Stimulated activated CD8-positive, alpha-beta memory T cell treated with anti-CD3 and anti-CD28 coated beads, Interleukin-7, amount 100 ng/mL, for 1 hour (primary cell): Measurements from ENCODE around the gene STAC.

Experiments
- DNase-seq, 2 donors: peaks; one replicate each; pipeline ENCODE4 v3.0.0-alpha.2; 2020; ENCODE audit warnings: low read depth in 2 of 2

Gene STAC, protein sequence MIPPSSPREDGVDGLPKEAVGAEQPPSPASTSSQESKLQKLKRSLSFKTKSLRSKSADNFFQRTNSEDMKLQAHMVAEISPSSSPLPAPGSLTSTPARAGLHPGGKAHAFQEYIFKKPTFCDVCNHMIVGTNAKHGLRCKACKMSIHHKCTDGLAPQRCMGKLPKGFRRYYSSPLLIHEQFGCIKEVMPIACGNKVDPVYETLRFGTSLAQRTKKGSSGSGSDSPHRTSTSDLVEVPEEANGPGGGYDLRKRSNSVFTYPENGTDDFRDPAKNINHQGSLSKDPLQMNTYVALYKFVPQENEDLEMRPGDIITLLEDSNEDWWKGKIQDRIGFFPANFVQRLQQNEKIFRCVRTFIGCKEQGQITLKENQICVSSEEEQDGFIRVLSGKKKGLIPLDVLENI

DNA sequence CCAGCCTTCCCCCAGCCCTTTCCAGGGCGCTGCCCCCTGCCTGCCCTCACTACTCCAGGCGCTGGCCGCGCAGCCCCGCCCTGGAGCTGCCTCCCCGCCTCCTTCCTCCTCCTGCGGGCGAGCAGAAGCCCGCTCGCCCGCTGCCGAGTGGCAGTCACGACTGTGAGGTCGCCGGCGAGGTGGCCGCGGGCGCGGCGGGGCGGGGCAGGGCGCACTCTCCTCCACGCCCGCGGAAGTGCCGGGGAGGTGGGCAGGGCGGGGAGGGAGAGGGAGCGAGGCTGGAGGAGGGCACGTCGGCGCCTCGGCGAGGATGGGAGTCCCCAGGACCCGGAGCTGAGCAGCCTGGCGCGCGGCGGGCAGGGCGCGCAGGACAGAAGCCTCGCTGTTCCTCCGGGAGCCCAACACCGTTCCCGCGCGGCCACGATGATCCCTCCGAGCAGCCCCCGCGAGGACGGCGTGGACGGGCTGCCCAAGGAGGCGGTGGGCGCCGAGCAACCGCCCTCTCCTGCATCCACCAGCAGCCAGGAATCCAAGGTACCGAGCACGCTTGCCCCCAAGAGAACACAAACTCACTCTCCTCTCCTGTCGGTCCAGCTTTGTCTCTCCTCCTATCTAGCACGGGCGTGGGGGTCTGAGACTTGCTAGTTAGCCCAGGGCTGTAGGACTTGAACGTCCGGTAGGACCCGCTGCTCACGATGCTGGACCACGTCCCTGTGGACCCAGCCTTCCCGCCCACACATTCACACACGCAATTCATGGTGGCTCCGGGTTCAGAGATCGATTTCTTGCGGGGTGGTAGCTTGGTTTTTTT lies at the start of gene STAC:
STAC (plus strand) TSS at position 284 of the 811 bp plus-strand sequence; CDS start at position 424, 140 bp downstream.
- DNase-seq = no peak

DNA sequence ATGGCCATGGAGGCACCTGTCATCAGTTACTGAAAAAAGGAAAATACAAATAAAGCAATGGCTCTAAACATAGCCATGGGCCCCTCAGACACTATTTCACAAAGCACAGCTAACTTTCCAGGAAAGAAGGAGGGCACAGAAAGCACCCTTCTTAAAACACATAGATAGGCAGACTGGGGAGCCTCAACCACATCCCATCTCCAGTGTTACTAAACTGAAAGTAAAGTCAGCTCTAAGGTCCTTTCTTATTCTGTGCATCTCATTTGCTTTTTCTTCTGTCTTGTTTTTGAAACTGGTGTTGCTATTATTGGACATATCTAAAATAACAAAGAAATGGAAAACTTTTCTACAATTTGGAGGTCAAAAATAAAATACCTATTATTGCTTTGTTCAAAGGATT lies 48.2 kb upstream of the STAC start:
- DNase-seq = no peak

DNA sequence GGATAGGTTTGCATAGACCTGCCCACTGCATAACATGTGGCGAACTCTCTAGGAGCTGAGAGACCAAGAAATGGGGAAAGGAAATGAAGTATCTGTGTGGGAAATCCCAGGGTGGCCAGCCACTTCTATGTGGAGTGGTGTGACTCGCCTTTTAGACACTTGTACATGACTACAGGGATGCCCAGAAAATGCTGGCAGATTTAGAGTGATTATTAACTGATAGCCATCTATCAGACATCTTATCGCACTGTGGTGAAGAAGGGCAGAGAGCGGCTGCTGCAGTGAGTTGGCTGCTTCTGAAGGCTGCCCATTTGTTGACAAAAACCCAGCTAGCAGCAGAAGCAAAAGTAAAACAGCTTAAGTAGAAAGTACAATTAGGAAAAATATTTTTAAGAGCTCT lies 18.1 kb upstream of the STAC start:
- no peak for DNase-seq

DNA sequence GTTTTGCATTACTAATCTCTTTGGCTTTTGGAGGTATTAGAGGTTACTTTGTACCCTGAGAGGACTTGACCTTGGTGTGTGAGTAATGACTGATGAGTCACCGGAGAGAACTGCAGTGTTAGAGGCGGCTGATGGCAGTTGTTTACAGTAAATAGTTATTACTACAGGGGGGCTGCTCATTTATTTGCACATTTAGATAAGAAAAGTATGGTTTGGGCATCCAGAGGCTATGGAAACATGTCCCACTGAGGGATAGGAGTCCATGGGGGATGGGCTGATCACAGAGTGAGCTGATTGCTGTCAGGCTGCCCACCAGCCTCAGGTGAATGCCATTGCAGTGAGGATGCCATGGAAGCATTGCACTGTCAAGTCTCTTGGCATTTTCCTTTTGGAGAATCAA lies 17.3 kb upstream of the STAC start:
- no peak for DNase-seq

DNA sequence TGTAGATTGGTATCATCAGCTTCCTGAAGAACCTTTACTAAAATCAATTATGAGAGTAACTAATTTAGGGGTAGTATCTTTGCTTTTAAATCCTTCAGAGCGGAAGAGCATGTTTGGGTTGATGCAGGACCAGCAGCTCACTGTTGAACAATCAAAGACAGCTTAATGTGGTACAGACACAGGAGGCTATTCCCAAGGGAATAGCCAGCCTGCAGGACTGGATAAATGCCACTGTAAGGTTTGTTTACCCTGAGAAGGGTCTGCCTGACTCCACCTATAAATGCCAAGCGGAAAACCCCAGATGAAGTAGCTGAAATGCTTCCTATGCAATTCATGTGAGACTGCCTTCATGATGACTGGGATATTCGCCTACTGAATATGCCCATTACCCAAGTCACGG lies 16.0 kb upstream of the STAC start:
- DNase-seq = no peak

DNA sequence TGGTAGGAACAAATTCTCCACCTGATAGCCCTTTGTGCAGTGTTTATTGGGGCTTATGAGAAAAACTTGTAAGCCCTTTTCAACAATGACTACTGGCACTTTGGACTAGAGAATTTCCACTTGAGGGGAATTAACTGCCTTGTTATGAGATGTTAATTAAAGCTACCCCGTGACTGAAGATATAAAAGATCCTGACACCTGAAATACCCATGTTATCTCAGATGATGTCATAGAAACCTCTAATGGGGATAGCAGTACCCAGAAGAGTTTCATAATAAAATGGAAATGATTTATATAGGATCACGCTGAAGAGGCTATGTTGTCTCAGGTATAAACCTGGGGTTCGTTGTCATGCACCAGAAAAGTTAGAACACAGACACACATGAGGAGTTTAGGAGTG lies 14.5 kb upstream of the STAC start:
- no peak for DNase-seq

DNA sequence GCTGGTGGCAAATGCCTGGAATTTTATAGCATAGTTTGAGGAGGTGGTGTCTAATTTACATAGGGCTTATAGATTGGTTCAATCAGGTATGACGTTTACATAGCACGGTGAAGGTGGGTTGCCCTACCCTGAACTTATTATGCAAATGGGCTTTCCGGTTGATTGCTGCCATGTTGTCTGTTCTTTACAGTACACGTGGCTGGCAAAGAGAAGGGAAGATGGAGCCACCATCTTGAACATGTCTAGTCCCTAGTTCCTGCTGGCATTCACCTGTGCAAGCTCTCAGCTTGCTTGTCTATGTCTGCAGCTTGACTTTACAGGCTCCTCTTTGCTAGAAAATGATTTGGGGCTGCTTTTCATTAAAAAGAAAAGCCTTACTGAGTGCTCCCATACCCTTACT lies 14.0 kb upstream of the STAC start:
- no peak for DNase-seq

DNA sequence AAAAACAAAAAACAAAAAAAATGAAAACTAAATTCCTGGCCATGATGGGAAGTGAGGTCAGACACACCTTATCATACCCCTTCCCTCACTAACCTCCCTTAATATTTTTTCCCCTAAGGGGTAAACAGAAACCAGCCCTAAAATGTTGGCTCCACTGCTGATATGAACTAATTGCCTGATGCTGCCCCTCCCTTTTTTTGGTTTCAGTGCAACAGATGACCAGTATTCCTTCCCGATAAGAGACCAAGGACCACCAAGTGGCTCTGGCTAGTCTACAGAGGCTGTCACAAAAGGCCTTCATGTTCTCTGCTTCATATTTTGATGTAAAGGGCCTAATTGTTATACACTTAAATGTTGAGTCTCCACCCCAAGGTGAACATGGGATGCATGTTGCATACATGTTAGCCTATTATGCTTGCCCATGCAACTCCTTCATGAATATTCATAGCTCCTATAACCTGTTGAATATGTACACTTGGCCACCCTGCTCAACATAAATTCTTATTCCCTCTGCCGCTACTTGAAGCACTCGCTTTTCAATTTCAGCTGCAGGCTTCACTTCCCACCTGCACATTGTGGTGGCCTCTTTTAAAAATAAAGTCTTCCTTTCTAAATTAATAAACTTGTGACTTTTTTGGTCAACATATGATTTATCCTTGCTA lies 12.3 kb upstream of the STAC start:
- DNase-seq = no peak

DNA sequence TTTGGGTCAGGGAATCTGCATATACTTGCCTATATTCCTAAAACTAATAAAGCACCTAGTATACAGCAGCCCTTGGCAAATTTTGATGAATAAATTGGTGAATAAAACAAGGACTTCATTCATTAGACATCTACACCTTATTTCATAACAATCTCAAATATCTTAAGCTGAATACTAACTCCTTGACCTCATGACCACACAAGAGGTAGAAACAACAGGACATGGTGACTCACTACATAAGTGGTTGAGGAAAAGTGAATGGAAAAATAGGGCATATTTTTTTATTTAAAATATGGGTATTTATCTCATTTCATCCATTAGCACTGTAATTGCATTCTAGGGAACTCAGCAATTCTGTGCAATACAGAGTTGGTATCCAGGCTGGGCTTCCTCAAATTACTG lies 7.8 kb upstream of the STAC start:
- no peak for DNase-seq

DNA sequence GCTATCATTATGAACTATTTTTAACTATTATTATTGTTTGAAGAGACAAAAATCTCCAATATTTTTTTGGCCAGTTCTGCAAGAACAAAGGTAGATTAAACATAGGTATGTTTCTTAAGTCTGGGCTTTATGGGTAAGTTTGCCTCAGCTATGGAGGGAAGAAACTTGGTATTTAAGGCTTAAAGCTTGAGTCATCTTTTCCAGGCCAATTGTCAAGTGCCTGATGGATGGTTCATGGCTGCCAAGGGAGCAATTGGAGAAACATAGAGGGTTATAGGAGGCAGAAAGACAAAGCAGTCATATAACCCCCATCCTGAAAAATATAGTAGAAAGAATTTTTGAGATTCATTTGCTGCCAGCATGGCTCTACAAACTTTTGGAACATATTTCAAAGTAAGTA lies 7.2 kb upstream of the STAC start:
- no peak for DNase-seq

DNA sequence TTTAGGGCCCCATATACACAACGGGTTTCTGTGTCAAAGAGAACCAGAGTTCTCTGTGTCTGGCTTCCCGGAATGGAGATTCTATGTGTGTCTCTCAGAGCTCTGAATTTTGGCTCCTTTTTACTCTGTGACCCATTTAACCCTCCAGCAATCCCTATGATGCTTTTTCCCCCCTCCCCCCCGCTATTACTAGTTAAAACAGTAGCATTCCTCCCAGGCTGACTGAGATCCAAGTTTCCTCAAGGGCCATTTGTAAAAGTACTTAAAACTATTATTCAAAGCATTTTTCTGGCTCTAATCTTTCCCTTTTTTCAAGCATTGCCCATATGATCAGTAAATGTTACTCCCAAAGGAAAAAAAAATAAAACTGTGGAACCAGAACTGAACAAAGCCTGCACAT lies 6.6 kb upstream of the STAC start:
- DNase-seq = no peak

DNA sequence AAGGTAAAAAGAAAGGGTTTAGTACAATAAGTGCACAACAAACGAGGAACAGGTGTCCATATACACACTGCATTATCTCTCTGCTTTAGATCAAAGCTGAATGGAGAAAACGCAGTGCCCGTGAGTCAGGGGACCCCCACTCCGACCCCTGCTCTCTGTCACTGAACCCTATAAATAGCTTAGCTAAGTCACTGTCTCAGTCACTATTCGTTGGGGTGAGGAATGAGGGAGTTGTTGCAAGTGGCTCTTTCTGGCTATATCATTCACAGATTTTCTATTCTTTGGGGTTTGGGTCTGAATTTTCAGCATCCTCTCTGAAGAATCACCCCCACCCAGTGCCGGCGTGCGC lies 458 bp upstream of the STAC start:
- DNase-seq = no peak

DNA sequence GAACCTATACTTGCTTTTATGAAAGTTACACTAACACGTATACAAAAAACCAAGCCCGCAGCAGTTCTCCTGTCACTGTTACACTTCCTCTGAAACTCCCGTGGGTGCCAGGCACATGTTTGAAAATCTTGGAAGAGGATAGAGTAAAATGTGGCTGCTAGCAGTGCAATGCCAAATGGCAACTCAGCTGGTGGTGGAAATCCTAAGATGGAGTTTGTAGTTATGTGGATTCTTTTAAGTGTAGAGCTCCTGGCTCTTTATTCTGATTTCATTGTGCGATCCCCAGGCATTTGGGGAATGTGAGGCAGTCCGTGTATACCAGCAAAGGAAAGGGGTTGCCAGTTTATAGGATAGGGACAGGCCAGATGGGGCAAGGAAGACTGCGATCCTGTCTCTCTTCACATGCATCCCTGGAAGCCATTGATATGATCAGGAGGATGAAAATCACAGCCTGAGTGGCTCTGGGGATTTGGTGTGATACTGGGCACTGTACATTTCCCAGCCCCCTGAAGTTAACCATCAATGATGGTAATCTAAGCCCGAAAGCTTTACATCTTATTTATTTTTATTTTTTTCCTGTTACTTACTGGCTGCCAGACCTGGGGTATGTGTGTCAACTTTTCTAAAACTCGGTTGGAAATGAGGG lies 1.1 kb downstream of the STAC start:
- DNase-seq = no peak

DNA sequence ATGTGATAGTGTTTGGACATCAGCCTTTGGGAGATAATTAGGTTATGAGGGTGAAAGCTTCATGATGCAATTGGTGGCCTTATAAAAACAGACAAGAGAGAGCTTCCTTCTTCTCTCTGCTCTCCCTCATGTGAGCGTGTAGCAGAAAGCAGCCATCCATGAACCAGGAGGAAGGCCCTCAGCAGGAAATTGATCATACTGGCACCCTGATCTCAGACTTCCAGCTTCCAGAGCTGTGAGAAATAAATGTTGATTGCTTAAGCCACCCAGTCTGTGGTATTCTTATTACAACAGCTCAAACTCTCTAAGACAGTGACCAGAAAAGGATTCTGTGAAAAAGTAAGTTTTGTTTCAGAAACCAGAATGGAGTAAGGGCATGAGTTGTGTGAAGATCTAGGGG lies 13.3 kb downstream of the STAC start:
- DNase-seq = no peak

DNA sequence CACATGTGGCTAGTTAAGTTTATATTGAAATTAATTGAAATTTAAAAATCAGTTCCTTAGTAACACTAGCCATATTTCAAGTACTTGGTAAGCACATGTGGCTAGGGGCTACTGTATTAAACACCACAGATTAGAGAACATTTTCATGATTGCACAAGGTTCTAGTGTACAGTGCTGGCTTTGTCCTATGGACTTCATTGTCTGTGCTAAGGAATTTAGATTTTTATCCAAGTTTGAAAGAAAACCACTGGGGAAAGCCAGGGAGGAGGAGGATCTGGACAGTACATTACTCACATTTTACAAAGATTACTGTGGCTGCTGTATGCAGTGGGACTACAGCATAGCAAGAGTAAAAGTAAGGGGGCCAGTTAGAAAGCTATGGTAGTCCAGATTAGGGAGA lies 13.9 kb downstream of the STAC start:
- no peak for DNase-seq

DNA sequence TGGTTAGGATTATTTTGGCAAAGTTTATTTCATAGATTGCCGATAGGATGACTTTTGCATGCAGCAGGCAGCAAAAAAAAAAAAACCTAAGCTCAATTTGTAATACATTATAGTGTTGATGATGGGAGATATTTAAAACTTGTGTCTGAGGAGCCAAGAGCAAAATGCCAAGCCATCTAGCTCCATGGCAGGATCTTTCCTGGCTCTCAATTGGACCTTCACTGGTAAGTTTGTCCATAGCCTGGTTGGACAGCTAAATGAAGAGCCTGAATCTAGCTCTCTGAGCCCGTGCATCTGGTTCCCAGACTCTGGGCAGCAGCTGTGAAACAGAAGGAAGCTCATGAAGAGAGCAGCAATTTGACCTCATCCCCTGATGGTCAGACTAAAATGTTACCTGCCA lies 17.5 kb downstream of the STAC start:
- DNase-seq = no peak

DNA sequence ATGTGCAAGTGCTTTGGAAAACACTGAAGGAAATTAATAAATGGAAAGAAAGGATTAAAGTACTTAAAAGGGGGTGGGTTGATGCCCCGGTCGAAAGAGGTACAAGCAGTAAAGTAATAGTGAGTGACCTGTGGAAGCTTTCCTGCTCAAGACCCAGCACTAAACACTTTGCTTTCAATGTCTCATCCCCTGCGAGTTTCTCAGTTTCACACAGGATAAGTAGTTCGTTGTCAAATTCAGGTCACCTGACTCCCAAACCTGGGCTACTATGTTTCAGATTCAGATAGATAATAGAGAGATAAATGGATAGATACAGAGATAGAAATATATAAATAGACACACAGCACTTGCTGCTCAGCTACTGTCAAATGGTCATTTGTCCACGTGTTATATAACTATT lies 19.6 kb downstream of the STAC start:
- no peak for DNase-seq

DNA sequence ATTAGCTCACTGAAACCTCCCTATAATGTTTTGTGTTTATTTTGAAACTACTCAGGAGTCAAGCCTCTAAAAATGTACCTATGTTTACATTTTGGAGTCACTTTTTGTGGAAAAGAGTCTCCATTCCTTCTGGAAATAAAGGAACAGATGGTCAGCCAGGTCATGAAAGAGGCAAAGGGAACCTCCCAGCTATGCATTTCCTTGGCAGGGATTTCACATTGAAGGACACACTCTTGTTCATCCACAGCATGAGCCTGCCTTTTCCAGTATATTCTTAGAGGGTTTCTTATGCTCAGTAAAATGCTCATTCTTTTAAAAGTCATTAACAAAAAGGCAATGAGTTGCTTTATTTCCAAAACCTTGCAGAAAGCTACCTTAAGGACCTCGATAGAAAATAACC lies 20.8 kb downstream of the STAC start:
- no peak for DNase-seq

DNA sequence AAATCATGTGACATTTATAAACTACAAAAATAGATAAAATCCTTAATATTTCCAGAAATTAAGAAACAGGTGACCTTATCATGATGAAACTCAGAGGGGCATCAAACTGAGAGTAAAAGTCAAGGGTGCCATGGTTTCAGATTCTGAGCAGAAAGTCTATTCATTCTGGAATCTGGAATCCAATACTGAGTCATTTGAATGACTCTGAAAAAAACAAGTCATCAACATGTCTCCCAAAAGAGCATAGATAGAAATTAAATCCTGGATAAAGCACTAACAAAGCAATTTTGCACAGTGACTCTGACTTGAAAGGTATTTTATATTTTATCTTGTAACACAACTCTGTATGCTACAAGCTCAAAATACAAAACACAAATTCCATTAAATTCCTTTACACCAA lies 23.4 kb downstream of the STAC start:
- no peak for DNase-seq

DNA sequence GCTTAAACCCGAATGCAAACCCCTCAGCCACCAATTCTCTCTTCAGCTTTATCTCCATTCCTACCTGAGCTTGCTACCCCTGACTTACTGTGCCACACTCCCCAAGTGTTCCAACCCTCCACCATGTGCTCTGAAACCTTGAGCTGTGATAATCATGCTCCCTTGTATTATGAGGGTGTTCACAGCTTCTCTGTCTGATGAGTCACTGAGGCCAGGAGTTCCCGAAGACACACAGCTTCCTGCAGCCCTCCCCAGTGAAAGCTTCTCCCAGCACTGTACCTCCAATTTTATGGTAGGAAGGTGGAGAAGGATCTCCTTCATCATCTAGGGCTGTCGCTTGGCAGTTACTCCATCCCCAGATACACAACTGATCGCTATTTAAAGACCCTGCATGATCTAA lies 24.9 kb downstream of the STAC start:
- no peak for DNase-seq

DNA sequence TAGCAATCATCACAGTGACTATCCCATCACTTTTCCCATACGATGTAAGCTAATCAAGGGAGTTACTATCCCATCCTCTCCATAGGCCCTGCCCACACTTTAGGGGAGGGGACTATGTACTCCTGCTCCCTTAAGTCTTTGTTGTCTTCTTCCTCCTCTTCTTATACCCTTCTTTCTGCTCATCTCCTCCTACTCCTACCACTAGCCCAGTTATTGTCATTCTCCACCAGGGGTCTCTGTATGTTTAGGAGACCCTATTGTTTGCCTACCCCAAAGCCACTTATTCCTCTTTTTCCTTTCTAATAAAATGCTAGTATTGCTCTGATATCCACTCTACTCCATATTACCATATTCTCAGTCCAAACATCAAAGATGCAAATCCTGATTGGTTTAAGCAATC lies 27.8 kb downstream of the STAC start:
- DNase-seq = no peak

DNA sequence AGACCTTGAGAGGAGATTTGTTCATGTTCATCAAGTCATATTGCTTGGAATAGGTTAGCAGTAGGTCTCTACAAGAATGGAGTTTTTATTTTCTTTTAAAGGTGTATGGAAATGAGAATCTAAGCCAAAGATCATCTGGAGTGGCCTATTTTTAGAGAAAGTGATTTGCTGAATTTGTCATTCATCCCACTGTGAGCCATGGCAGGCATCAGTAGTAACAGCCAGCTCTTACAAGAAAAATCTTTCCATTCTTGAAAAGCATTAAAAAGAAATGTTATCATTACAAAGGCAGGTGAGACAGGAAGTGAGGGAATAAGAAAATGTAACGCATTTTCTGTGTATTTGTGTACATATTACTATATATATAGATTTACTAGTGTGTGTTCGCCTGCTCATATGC lies 29.6 kb downstream of the STAC start:
- DNase-seq = no peak
